GM18870 (cell line): Measurements from ENCODE around the gene KRTAP19-8.

ENCODE experiments used
- ATAC-seq: cut with Tn5 transposase; IDR thresholded peaks from one replicate; pipeline ENCODE4 v1.9.1; 2021; ENCODE audit warnings: moderate library complexity; ENCODE audit not compliant: unreplicated experiment

KRTAP19-8 gene, protein sequence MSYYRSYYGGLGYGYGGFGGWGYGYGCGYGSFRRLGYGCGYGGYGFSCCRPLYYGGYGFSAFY

DNA sequence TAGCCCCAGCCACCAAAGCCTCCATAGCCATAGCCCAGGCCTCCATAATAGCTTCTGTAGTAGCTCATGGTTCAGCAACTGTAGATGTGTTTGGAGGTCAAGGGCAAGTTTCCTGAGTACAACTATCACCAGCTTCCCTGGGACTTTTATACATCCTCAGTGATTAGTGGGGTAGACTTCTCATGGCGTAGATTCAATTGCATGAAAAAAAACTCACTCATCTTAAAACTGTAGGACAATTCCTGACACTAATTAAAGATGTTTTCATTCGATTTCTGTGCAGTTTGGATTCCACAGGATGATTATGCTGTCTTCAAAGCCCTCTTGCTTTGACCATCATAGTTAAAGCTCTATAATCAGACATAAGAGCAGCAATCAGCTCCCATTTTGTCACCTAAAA is at the start of gene KRTAP19-8:
Gene KRTAP19-8 (minus strand): TSS at position 101 of the 400 bp plus-strand sequence. CDS start 33 bp downstream, at position 68.
- ATAC-seq = no peak

DNA sequence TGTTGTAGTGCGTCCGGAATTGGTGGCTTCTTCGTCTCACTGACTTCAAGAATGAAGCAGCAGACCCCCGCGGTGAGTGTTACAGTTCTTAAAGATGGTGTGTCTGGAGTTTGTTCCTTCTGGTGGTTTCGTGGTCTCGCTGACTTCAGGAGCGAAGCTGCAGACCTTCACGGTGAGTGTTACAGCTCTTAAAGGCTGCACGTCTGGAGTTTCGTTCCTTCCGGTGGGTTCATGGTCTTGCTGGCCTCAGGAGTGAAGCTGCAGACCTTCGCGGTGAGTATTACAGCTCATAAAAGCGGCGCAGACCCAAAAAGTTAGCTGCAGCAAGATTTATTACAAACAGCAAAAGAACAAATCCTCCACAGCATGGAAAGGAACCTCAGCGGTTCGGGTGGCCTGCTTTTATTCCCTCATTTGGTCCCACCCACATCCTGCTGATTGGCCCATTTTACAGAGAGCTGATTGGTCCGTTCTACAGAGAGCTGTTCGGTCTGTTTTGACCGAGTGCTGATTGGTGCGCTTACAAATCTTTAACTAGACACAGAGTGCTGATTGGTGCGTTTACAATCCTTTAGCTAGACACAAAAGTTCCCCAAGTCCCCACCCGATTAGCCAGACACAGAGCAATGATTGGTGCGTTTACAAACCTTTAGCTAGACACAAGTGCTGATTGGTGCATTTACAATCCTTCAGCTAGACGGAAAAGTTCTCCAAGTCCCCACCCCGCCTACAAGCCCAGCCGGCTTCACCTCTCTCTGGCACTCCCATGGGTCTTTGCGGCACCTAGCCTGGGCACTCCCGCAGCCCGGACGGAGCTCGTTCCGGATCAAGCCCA is 49.6 kb upstream of the KRTAP19-8 start:
- no peak for ATAC-seq

DNA sequence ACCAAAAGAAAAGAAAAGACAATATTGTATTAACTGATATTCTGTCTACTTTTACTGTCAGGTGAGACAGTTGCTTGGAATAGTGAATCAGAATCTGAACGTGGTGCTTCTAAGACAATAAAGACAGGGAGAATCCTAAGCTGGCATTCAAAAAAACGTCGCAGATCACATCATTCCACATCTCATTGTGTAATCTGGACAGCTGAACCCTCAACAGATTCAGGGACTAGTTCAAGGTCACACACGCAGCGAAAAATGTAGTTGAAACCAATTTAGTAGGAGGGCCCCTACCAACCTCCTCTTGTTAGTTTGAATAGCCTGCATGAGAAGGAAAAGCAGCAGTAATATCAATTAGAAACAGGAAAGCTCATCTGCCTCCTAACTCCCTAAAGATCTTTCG is 46.4 kb upstream of the KRTAP19-8 start:
- ATAC-seq = no peak

DNA sequence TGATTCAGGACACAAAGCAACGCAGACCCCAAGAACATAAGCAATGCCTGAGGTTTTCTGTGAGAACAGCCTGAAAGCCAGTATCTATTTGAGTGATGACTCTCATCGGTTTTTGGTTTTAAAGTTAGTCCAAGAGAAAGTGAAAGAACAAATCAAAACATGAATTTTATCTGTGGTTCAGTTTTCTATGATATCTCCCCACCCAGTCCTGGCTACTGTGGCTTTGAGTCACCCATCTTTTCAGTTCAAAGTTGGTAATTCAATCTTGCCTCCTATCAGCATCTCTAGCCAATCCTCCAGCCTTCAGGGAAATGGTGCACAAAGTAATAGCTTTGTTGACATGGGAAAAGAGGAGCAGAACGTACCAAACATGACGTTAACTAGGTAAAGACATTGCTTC is 40.5 kb upstream of the KRTAP19-8 start:
- ATAC-seq = peak; percentile 84

DNA sequence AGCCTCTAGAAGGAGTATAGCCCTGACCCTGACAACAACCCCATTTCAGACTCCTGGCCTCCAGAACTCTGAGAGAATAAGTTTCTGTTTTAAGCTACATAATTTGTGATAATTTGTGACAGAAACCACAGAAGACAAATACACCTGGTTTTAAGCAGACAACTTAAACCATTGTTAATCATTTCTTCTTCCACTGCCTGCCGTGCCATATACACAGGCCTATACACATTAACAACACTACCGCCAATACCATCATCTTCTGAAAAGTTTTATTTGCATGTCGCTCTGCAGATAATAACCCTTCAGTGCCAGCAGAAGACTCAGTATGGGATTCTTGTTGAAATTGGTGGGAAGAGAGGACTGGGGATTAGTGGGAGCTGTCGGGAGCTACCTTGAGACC is 39.9 kb upstream of the KRTAP19-8 start:
- no peak for ATAC-seq

DNA sequence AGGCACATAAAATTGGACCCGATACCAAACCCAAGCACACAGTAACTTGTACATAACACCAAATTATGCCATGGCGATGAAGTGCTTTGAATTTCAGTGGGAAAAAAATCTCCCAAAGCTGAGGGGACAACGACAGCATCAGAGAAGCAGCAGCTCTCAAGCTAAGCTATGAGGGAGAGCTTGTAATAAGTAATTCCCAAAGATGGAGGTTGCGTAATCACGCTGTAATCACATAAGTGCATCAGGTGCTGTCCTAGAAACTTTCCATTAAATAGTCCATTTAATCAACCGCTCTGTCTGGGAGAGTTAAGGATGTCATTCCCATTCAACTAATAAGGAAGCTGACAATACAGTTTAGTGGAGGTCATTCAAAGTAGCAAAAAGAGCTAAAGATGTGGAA is 37.6 kb upstream of the KRTAP19-8 start:
- ATAC-seq = no peak

DNA sequence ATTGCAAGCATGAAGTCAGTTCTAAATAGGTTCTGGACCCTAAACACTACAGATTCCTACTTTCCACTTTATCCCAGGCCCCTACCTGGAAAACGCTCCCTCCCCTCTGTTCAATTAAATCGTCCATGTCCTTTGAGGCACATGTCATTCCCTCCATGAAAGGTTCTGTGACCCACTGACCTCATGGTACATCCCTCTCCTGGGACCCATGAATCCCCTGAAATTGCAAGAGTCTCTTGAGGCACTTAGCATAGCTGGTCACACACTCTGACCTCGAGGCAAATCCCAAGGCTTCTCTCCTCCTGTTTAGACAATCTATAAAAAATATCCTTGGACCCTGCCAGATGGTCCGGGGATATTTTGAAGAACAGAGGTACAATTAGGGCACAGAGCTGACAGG is 34.3 kb upstream of the KRTAP19-8 start:
- ATAC-seq = no peak

DNA sequence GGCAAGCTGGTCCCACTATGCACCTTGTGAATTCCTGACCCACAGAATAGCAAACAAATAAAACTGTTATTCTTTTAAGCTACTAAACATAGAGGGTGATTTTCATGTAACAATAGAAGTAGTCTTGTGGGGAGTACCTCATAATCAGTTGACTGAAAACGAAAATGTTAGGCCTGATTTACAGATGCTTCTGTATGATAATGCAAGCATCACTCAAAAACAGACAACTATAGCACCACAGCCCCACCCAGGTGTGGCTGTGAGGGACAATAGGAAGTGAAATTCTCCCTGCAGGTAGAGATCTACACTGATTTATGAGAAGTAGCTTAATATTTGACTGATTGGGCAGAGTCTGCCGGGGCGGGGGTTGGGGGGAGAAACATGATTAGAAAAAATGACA is 26.5 kb upstream of the KRTAP19-8 start:
- peak; percentile 50 for ATAC-seq

DNA sequence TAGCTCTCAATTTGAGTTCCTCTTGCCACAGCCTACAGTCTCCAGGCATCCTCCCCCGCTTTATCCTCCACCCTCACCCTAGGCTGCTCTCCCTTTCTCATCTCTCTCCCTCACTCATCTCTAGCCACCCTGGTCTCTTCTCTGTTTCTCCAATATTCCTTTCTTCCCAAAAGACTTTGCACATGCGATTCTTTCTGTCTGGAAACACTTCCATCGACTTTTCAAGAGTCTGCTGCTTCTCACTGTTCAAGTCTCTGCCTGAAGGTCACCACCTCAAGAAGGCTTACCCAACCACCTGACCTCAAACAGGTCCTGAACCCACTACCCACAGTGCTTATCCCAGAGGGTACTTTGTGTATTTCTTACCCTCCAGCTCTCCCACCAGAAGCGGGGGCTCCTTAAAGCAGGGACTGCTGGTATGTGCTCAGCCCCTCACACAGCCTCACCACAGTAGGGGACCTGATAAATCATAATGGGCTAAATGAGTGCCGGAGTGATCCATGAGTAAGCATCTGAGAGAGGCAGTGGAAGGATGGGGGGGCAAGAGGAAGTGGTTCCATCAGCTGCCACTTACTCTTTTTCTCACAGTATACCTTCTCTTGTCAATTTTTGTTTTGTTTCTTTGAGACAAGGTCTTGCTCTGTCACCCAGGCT is 14.3 kb upstream of the KRTAP19-8 start:
- ATAC-seq = no peak

DNA sequence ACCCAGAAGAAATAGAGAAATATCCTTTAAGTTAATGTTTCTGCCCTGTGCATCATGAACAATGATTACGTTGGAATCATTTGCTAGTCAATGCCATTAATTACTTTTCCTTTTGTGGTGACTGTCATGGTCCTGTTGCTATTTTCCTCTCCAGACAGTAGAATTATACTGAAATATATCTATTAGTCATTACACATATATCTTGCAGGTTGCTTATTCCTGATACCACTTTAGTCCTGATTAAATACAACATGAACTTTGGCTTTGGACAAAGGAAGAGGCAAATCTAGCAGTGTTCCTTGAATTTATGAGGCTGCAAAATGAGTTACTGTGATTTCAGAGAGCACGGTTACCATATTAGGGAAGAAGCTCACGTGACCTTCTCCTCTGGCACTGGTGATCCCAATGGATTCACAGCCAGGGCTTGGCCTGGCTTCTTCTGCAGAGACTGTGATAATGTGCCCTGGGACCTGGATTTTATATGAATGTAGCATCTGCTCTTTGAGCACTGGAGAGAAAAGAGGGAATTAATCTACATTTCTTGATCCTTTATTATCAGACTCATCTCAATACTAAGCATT is 12.4 kb upstream of the KRTAP19-8 start:
- ATAC-seq = no peak

DNA sequence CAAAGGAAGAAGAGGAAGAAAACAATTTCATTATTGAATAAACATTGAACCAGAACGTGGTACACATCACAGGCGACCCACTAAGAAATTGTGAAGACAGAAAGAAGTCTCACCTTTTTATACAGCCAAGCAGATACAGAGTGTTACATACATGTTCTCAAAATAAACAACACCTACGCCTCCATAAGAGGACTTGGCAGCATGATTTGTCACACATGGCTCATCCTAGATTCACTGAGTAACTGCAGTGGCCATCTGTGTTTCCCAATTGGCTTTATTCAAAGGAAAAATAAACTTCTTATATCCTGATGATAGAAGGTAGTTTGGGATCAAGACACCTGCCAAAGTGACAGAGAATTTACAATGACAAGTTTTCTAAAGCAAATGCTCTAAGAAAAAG is 7.6 kb upstream of the KRTAP19-8 start:
- ATAC-seq = no peak

DNA sequence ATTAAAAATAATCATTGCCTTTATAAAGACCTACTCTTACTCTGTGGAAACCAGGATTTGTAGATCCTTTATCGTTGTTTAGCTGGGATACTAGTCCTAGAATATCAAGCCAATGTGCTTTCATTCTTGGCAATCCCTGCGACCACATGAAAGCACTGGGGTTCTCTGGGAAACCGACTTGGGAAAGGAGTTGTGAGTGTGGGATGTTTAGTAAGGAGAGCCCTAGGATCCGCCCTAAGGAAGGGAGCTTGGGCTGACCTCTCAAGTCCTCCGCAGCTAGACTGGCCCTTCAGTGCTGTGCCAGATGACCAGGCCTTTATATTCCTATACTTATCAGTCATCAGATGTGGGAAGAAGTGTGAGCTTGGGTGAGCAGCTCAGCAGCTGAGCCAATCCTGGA is 5.2 kb upstream of the KRTAP19-8 start:
- no peak for ATAC-seq

DNA sequence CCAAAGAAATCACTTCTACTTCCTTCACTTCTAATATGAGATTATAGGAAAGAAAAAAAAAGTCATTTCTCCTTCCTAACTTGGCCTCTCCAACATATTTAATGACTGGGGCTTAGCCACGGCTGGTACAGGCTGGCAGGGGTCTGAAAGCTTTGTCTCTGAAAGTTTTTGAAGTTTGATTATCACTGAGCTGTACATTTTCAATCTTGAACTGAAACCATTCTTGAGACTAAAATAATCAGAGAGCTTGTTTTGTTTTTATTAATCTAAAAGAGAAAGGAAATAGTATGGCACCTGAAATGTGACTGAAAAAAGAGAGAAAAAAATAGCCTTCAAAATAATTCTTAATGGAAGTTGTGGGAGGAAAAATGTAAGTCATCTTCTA is 3.8 kb upstream of the KRTAP19-8 start:
- peak; percentile 51 for ATAC-seq

DNA sequence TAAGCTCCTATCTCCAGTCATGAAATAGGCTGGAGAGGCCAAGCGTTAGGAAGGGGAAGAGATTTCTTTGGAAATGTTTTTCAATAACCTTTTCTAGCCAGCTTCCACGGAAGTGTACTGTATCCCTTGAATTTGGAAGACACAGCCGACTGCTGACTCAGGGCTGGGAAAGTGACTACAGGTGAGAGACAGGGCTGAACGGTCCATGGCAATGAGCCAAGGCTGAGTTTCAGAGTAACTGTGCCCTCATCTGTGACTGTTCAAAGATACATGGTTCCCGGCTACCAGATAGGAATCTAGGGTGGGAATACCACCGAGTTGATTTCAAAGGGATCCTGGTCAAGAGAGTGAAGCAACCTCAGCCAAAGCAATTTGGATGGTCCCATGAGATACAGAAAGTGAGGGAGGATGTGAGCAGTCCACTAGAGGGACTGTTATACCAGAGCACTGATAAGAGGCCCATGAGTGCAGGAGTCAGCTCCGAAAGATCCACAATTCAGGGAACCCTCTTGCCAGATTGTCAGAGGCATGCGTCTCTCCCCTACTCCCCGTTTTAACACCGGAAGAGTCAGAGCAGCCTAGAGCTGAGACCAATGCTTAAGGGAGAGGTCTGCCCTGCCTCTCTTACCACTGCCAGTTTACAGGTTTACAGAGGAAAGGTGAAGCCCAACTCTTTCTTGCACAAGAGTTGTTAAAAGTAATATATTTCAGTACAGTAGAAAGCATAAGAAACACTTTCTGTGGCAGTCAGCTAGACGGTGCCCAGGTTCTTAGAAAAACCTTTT is 3.2 kb upstream of the KRTAP19-8 start:
- peak; percentile 35 for ATAC-seq

DNA sequence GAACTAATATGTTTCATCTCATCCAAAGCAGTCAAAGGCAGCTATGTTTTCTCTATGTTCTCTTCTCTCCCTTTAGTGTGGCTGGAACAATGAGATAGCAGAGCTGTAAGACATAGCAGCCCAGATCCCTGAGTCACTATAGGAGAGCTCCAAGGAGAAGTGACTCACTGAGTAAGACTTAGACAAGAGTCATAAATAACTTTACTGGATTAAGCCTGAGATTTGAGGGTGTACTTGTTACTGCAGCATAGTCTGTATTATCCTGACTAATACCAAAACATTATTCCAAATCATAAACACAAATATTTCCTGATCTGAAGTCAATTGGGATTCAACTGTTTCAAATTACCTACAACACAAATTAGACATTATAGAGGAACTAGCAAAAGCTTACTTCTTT is 3.9 kb downstream of the KRTAP19-8 start:
- no peak for ATAC-seq

DNA sequence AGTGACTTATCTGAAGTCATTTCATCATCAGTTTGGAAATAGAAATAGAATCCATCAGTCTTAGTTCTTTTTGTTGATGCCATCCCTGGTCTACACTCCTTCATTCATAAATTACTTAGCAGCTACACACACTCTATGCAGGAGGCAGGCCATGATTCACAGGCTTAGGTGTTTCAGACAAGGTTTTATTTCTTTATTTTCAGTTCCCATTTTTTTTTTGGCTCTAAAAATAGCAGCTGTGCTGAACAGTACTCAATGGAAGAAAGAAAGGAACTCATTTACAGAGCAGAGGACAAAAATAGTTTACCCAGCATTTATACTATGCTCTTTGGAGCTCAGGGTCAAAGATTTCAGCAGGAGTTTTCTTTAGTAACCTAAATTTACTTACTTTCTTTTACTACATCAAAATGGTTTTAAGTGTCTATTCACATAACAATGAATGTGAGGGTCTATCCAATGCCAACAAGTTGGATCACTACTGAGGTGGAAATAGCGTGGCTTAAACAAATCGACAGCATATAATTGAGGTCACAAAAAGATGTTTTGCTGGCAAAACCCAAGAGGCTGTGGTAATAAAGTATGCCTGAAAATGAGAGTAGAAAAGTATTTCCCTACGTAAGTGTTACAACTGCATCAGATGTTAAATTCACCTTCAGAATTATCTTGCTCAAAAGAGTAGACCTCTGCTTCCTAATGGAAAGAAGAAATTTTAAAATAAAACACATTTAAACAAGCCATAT is 7.7 kb downstream of the KRTAP19-8 start:
- ATAC-seq = peak; percentile 75

DNA sequence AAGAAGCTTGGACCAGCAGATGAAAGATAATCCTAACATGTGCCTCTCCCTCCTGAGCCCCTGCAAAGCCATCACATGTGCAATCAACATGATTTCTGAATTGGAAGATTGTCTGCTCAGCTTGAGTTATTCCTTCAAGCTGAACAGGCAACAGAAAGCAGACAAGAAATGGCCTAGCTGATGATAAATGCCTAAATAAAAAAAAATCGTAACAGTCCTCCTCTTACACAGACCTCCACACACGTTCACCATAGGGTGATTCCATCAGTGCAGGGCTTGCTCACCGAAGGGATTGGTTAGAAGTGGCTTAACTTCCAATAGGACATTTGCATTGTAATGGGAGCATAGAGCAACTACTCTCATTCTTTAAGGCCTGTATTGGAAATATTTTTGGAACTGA is 14.6 kb downstream of the KRTAP19-8 start:
- no peak for ATAC-seq

DNA sequence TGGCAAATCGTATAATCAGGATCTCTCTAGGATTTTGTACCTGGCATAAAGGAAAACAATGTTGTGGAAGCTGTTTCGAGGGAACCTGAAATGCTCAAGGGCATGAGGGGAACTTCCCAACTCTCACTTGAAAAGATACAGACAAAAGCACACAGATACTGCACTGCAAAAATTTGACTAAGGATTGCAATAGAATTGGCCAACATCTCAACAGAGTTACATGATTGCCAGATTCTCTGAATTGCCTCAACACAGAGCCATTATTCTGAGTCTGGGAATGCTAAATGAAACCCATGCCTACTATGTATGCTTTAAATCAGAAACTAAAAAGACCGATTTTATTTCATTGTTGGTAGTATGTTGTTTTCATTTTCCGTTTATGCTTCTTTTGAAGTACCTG is 16.0 kb downstream of the KRTAP19-8 start:
- ATAC-seq = no peak

DNA sequence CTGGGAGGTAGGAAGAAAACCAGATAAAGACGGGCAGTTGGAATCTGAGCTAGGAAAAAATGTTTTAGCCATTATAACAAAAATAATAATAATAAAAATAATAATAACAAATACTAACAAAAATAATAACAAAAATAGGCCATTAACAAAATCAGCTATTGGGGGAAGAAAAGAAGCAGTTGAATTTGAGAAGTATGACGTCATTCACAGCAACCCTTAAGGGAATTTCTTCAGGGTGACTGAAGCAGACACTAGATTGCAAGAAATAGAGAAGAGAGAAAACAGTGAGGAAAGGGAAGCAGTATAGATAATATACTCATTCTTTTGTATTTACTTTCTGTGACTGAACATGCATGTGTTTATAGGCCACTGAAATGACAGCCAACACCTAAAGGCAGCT is 20.0 kb downstream of the KRTAP19-8 start:
- no peak for ATAC-seq

DNA sequence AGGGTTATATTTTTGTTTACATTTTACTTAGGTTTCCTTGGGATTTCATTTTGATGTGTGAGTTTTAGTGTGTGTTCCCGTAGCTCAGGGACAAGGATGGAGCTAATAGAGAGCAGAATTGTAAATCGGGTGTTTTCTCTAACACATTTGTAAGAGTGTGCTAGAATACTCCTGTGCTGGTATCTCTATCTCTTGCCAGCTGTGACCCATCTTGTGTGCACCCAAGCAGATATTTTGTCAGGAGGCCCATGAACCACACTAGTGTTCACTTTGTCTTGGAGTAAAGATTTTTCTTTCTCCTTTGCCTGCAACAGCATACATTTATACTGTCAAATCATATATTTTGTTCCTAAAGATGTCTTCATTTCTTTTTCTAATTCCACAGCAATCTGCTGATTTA is 23.4 kb downstream of the KRTAP19-8 start:
- no peak for ATAC-seq
